OCI-LY3 (cell line): ENCODE results near the gene FMN1.

ENCODE experiments used
- CTCF ChIP-seq: fragments of 200-600, 300-600 bp; sonication (generic); IDR thresholded peaks from 2 replicates; pipeline ENCODE4 v1.5.1; 2014; ENCODE audit warnings: antibody characterized with exemption, low read length, low read depth
- EZH2phosphoT487 ChIP-seq: fragments of 200-600 bp; shearing (Covaris generic); IDR thresholded peaks from 2 replicates; pipeline ENCODE4 v1.6.1; 2018; ENCODE audit warnings: antibody characterized with exemption, mixed run types, low read depth

GRCh38 chr15:32952901-32953532 lies 241.5 kb downstream of the FMN1 start:
- TF ChIP-seq CTCF (no peak), EZH2phosphoT487 (no peak)
